GM18873 (cell line): ENCODE data around the gene RAB27A.
"Not testable (repeated sequence)": the region's sequence is repeated elsewhere in the genome, so short reads cannot be mapped to it uniquely, and the experiment has no call there.

Source experiments
- ATAC-seq: cut with Tn5 transposase; IDR thresholded peaks from one replicate; pipeline ENCODE4 v1.9.1; 2021; ENCODE audit warnings: mild to moderate bottlenecking, moderate library complexity, moderate number of reproducible peaks; ENCODE audit not compliant: unreplicated experiment, low FRiP score

RAB27A gene

GRCh38 chr15:55289746-55290527 is at the start of gene RAB27A:
Gene RAB27A, minus strand, starts transcription at chr15:55289813. Its CDS starts 54,879 bp downstream, at chr15:55234934.
- ATAC-seq = peak; percentile 41

- no peak for ATAC-seq
These were observed 47.5 kb upstream of the RAB27A start for GRCh38 chr15:55337160-55337559.

GRCh38 chr15:55334997-55335396 is 45.4 kb upstream of the RAB27A start:
- no peak for ATAC-seq

GRCh38 chr15:55334371-55334770 is 44.8 kb upstream of the RAB27A start:
- ATAC-seq = no peak

GRCh38 chr15:55327387-55327786 is 37.8 kb upstream of the RAB27A start:
- ATAC-seq = no peak

GRCh38 chr15:55322467-55322866 is 32.9 kb upstream of the RAB27A start:
- ATAC-seq = no peak

GRCh38 chr15:55320963-55321362 is 31.4 kb upstream of the RAB27A start:
- ATAC-seq = no peak

- no peak for ATAC-seq
These were observed 30.6 kb upstream of the RAB27A start for GRCh38 chr15:55320238-55320550.

GRCh38 chr15:55319537-55320237 is 30.1 kb upstream of the RAB27A start:
- ATAC-seq = no peak

- peak; percentile 90 for ATAC-seq
These were observed 29.2 kb upstream of the RAB27A start, which contains the start of the genes PIGB and PIGBOS1 for GRCh38 chr15:55318588-55319494. Gene PIGB, plus strand, starts transcription at chr15:55319222. Its CDS starts 29 bp downstream, at chr15:55319251. Gene PIGBOS1, minus strand, starts transcription at chr15:55319123. Its CDS starts 1,331 bp downstream, at chr15:55317792.

- not testable (repeated sequence) for ATAC-seq
These were observed 13.2 kb upstream of the RAB27A start for GRCh38 chr15:55302801-55303200.

- ATAC-seq = no peak
These were observed 7.7 kb upstream of the RAB27A start for GRCh38 chr15:55297315-55297714.

GRCh38 chr15:55290528-55291057 is 980 bp upstream of the RAB27A start:
- peak; percentile 45 for ATAC-seq

GRCh38 chr15:55289011-55289745 is 435 bp downstream of the RAB27A start:
- no peak for ATAC-seq

- ATAC-seq = no peak
These were observed 1.5 kb downstream of the RAB27A start for GRCh38 chr15:55288006-55288717.

GRCh38 chr15:55286442-55287189 is 3.0 kb downstream of the RAB27A start:
- not testable (repeated sequence) for ATAC-seq

GRCh38 chr15:55284426-55284825 is 5.2 kb downstream of the RAB27A start:
- no peak for ATAC-seq

GRCh38 chr15:55283379-55284147 is 6.0 kb downstream of the RAB27A start:
- ATAC-seq = no peak
